B cell (primary cell): ENCODE results near the gene LAMC3.

Experiments
- CTCF ChIP-seq: fragments of 200-600 bp; IDR thresholded peaks from one replicate; pipeline ENCODE4 v1.8.0; 2022; ENCODE audit warnings: antibody characterized with exemption, mild to moderate bottlenecking
- EZH2 ChIP-seq: IDR thresholded peaks from 2 replicates; pipeline ENCODE4 v1.6.1; 2012; ENCODE audit warnings: borderline replicate concordance, low read depth, mild to moderate bottlenecking, moderate library complexity, low read length; ENCODE audit not compliant: insufficient read depth, poor library complexity, severe bottlenecking

- TF ChIP-seq CTCF (no peak), EZH2 (no peak)
These were observed 46.3 kb upstream of the LAMC3 start for GRCh38 chr9:130962418-130963316.
